ENCODE measurements around the gene TBC1D16. TPM values are rescaled to one million over a fixed set of nuclear protein-coding genes. Genes with fewer than 3 reads are reported as not detected.

TBC1D16 gene
- total RNA-seq, 1 experiment from 2014 or later, result 85.8 TPM

DNA sequence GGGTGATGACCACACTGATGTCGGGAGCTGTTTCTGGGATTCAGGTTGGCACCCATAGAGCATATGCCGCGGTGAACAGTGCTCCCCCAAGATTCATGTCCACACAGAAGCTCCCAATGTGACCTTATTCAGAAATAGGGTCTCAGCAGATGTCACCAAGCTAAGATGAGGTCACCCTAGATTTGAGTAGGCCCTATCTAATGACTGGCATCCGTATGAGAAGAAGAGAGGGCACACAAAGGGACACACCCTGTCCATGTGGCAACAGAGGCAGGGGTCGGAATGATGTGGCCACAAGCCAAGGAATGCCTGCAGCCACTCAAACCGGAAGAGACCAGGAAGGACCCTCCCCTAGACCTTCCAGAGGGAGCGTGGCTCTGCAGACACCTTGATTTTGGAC lies 35.5 kb downstream of the TBC1D16 start:
- H3K4me1 ChIP-seq (ENCODE audit: insufficient read depth, low read length), result no peaks in the 10 kb centered on the region
- H3T11ph ChIP-seq (ENCODE audit: low read length), result no peak overlapping the region
- DNase-seq, result no peak
- H4K20me1 ChIP-seq (ENCODE audit: control insufficient read depth, insufficient read depth, insufficient read length), result no peaks in the 10 kb centered on the region
- H4K5ac ChIP-seq (ENCODE audit: insufficient read length, low read depth, low read length), result no peak overlapping the region
- Mint-ChIP-seq H3K4me1 (peaks cover 6 to 10% of the 10 kb centered on the region in 2 experiments), H3K27me3 (ENCODE audit: low read depth) (no peaks in the 10 kb centered on the region), H3K27ac (no peak overlapping the region), H3K4me3 (no peak overlapping the region), H3K36me3 (ENCODE audit: insufficient read depth in 1 of 3, low read depth in 3 of 3) (peaks cover 22 to 34% (median 31%) of the 10 kb centered on the region in 3 experiments), H3K9me3 (no peaks in the 10 kb centered on the region)
- H3K9me3 ChIP-seq (ENCODE audit: control insufficient read depth, low read depth, low read length), result no peaks in the 10 kb centered on the region
- H2BK120ac ChIP-seq (ENCODE audit: low read depth, low read length, poor library complexity, severe bottlenecking), result no peak overlapping the region
- H3K4ac ChIP-seq (ENCODE audit: low read depth, low read length), result no peak overlapping the region
- H3K18ac ChIP-seq (ENCODE audit: insufficient read length, low read depth, low read length), result no peak overlapping the region
- no peak overlapping the region for H3K9ac ChIP-seq (ENCODE audit: extremely low read depth, insufficient read length, low read length)
- H3K27me3 ChIP-seq (ENCODE audit: insufficient read depth, low read length), result no peaks in the 10 kb centered on the region
- H3K56ac ChIP-seq (ENCODE audit: insufficient read length, low read depth, low read length), result no peak overlapping the region
- H3K27ac ChIP-seq (ENCODE audit: insufficient read length, low read depth, low read length), result no peak overlapping the region
- no peak overlapping the region for H2AK5ac ChIP-seq (ENCODE audit: insufficient read length, low read length)
- no peak overlapping the region for H3K4me2 ChIP-seq (ENCODE audit: insufficient read depth, insufficient read length, low read length)
- no CpG with 5 or more reads among the region's 7 CpGs for WGBS (ENCODE audit: extremely low coverage, insufficient read length, low lambda C conversion rate)
- no peaks in the 10 kb centered on the region for H3K79me1 ChIP-seq (ENCODE audit: insufficient read depth, low read depth, low read length, poor library complexity, severe bottlenecking)
- no peak overlapping the region for H2BK15ac ChIP-seq (ENCODE audit: low read depth, low read length)
- H2BK20ac ChIP-seq (ENCODE audit: low read depth, low read length, poor library complexity, severe bottlenecking), result no peak overlapping the region
- H2BK5ac ChIP-seq (ENCODE audit: insufficient read length, low read length), result no peak overlapping the region
- no peaks in the 10 kb centered on the region for H3K79me2 ChIP-seq (ENCODE audit: insufficient read depth, low read length)
- TF ChIP-seq, protein P1, sequence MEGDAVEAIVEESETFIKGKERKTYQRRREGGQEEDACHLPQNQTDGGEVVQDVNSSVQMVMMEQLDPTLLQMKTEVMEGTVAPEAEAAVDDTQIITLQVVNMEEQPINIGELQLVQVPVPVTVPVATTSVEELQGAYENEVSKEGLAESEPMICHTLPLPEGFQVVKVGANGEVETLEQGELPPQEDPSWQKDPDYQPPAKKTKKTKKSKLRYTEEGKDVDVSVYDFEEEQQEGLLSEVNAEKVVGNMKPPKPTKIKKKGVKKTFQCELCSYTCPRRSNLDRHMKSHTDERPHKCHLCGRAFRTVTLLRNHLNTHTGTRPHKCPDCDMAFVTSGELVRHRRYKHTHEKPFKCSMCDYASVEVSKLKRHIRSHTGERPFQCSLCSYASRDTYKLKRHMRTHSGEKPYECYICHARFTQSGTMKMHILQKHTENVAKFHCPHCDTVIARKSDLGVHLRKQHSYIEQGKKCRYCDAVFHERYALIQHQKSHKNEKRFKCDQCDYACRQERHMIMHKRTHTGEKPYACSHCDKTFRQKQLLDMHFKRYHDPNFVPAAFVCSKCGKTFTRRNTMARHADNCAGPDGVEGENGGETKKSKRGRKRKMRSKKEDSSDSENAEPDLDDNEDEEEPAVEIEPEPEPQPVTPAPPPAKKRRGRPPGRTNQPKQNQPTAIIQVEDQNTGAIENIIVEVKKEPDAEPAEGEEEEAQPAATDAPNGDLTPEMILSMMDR (conservative IDR thresholded peaks at IDR 0.05), result no peak
- no peak overlapping the region for H3K23ac ChIP-seq (ENCODE audit: insufficient read length, low read depth, low read length)
- no peak overlapping the region for H4K91ac ChIP-seq (ENCODE audit: insufficient read length, low read depth, low read length)
- H4K8ac ChIP-seq (replicated peaks; ENCODE audit: insufficient read length, low read depth, low read length), result no peak overlapping the region
- no peak overlapping the region for H2AFZ ChIP-seq (ENCODE audit: low read length)
- no peak overlapping the region for H2BK12ac ChIP-seq (ENCODE audit: insufficient read length, low read depth, low read length)
- no peak overlapping the region for H3K14ac ChIP-seq (ENCODE audit: insufficient read depth, low read length)
- no peaks in the 10 kb centered on the region for H3K23me2 ChIP-seq (ENCODE audit: insufficient read length, low read depth, low read length, poor library complexity, severe bottlenecking)
